ENCODE data around the gene CDAN1. TPM values are rescaled to one million over a fixed set of nuclear protein-coding genes. Genes with fewer than 3 reads are reported as not detected.

Gene CDAN1
- total RNA-seq, 4 donors from 2014 or later, result 11.1 to 16.4 (median 15.0) TPM

DNA sequence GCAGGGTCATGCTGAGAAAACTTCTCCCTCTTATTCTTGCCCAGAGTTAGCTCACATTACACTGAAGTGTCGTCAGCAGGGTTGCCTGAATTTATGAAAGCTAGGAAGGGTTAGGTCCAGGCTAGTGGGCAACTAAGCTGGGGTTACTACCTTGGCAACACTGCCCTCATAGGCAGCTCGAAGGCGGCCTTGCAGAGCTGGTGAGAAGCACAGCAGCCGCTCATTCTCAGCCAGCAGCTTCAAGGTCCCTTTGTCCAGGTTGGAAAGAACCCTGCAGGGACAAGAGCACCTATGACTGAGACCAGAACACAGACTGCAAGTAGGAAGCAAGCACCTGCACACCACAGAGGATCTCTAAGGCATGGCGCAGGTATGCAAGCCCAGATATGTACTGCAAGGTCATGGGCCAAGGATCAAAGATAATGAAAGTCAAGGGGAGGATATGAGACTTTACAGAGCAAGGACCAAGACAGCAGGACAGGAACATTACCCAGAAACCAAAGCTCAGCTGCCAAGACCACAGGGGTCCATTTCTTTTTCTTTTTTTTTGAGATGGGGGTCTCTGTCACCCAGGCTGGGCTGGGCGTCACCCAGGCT, 2.8 kb downstream of the CDAN1 start:
- WGBS, result 96% methylated on average over 6 of the region's 6 CpGs
- no peaks in the 10 kb centered on the region for H3K27me3 ChIP-seq
- peaks cover 59% of the 10 kb centered on the region for H3K36me3 ChIP-seq
- H3K4me1 ChIP-seq, result peaks cover 16% of the 10 kb centered on the region
- H3K9me3 ChIP-seq, result no peaks in the 10 kb centered on the region
- no peak overlapping the region for H3K27ac ChIP-seq
- DNase-seq (ENCODE audit: low spot score in 2 of 2), result no peak
- TF ChIP-seq POLR2A (IDR thresholded peaks at IDR 0.05) (no peak), POLR2AphosphoS5 (IDR thresholded peaks at IDR 0.05) (no peak), EP300 (IDR thresholded peaks at IDR 0.05) (no peak)
- TF ChIP-seq, protein P1, sequence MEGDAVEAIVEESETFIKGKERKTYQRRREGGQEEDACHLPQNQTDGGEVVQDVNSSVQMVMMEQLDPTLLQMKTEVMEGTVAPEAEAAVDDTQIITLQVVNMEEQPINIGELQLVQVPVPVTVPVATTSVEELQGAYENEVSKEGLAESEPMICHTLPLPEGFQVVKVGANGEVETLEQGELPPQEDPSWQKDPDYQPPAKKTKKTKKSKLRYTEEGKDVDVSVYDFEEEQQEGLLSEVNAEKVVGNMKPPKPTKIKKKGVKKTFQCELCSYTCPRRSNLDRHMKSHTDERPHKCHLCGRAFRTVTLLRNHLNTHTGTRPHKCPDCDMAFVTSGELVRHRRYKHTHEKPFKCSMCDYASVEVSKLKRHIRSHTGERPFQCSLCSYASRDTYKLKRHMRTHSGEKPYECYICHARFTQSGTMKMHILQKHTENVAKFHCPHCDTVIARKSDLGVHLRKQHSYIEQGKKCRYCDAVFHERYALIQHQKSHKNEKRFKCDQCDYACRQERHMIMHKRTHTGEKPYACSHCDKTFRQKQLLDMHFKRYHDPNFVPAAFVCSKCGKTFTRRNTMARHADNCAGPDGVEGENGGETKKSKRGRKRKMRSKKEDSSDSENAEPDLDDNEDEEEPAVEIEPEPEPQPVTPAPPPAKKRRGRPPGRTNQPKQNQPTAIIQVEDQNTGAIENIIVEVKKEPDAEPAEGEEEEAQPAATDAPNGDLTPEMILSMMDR (IDR thresholded peaks at IDR 0.05), result no peak
- no peak overlapping the region for H3K4me3 ChIP-seq

DNA sequence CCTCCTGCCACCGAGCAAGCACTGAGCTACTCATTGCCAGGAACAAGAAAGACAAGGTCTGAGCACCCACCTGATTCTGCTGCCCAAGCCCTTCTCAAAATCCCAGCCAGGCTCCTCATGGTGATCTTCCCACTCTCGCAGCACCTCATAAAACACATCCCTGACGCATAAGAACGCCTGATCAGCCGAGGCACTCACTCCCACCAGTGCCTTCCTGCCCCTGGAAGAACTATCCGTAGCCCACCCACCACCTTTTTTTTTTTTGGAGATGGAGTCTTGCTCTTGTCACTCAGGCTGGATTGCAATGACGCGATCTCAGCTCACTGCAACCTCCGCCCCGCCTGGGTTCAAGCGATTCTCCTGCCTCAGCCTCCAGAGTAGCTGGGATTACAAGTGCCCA, 3.9 kb downstream of the CDAN1 start:
- WGBS, result 93% methylated on average over 11 of the region's 11 CpGs
- H3K9me3 ChIP-seq, result no peaks in the 10 kb centered on the region
- no peaks in the 10 kb centered on the region for H3K27me3 ChIP-seq
- no peak for DNase-seq (ENCODE audit: low spot score in 2 of 2)
- H3K36me3 ChIP-seq, result peaks cover 71% of the 10 kb centered on the region
- H3K27ac ChIP-seq, result no peak overlapping the region
- H3K4me3 ChIP-seq, result no peak overlapping the region
- peaks cover 16% of the 10 kb centered on the region for H3K4me1 ChIP-seq
- TF ChIP-seq POLR2A (IDR thresholded peaks at IDR 0.05) (no peak), EP300 (IDR thresholded peaks at IDR 0.05) (no peak), POLR2AphosphoS5 (IDR thresholded peaks at IDR 0.05) (no peak)
- TF ChIP-seq, protein P1 (IDR thresholded peaks at IDR 0.05), result no peak

DNA sequence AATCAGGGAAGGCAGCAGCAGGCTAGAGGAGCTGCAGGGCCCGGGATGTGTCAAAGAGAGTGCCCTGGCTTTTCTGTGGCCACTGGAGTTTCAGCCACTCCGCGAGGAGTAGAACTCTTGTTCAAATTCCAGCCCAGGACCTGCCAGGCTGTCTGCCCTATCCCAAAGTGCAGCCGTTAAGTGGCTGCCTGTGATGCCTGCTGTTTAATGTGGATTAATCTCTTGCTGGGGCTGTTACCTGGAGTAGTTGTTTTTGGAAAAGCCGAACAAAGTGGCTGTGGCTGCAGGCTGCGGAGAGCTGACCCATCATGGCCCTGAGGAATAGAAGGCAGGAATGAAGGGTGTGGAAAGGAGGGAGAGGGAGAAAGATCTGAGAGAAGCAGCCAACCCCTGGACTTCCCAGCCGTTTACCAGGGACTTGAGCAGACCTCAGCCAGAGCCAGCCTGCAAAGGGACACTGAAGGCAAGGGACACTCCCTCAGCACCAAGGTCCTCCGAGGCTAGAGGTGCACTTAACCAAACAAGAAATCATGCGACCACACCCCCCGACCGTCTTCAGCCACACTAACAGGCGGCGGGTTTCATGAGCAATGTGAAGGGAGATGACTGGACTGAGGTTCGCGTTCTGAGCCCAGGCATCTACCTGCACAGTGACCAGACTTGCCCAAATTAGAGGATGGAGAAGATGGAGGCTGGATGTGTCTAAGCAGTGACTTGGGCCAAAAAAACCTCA, 4.7 kb downstream of the CDAN1 start:
- Histone ChIP-seq H3K27ac (no peak overlapping the region), H3K27me3 (no peaks in the 10 kb centered on the region), H3K4me1 (peaks cover 11% of the 10 kb centered on the region), H3K9me3 (no peaks in the 10 kb centered on the region), H3K36me3 (peaks cover 78% of the 10 kb centered on the region), H3K4me3 (no peak overlapping the region)
- no peak for TF ChIP-seq POLR2AphosphoS5 (IDR thresholded peaks at IDR 0.05)
- TF ChIP-seq, protein P1 (IDR thresholded peaks at IDR 0.05), result no peak
- TF ChIP-seq EP300 (IDR thresholded peaks at IDR 0.05), result no peak
- no peak for TF ChIP-seq POLR2A (IDR thresholded peaks at IDR 0.05)
- no peak for DNase-seq (ENCODE audit: low spot score in 2 of 2)
- 92% methylated on average over 14 of the region's 15 CpGs for WGBS

DNA sequence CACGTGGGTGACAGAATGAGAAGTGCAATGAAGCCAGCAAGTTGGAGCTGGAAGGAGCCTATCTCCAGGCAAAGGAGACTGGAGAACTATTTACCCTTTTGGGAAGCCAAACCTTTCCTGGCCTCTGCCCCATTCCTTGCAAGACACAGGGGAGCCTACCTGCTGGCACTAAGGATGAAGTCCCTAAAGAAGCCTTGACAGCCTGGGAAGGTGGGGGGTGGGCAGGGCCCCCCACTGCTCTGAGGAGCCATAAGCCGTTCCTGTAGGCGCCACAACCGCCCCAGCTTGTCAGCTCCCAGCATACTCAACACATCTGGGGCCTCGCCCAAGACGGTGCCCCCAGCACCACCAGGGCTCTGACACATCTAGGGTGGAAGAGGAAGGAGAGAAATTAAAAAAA, 5.5 kb downstream of the CDAN1 start:
- no peak overlapping the region for H3K4me3 ChIP-seq
- peaks cover 85% of the 10 kb centered on the region for H3K36me3 ChIP-seq
- TF ChIP-seq EP300 (IDR thresholded peaks at IDR 0.05) (no peak), POLR2AphosphoS5 (IDR thresholded peaks at IDR 0.05) (no peak), POLR2A (IDR thresholded peaks at IDR 0.05) (no peak)
- TF ChIP-seq, protein P1 (IDR thresholded peaks at IDR 0.05), result no peak
- DNase-seq (ENCODE audit: low spot score in 2 of 2), result no peak
- WGBS, result 74% methylated on average over 6 of the region's 6 CpGs
- H3K27ac ChIP-seq, result no peak overlapping the region
- peaks cover 10% of the 10 kb centered on the region for H3K4me1 ChIP-seq
- no peaks in the 10 kb centered on the region for H3K27me3 ChIP-seq
- no peaks in the 10 kb centered on the region for H3K9me3 ChIP-seq

DNA sequence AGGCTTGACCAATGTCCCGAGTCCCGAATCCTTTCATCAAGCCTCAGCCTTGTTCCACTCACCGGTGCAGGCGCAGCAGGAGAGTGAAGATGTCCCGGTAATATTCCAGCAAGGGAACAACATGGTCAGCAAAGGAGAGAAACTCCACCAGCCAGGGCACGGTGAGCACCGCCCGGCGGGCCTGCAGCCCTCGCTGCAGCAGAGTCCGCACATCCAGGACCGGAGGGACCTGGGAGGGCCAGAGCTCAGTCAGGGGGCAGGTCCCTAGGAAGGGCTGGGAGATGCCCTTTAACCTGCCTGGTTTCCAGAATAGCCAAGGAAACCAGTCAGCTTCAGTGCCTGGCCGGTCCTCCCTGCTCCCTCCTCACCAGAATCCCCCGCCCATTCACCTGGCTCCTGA, 6.4 kb downstream of the CDAN1 start:
- no peaks in the 10 kb centered on the region for H3K27me3 ChIP-seq
- peaks cover 2% of the 10 kb centered on the region for H3K4me1 ChIP-seq
- no peak overlapping the region for H3K4me3 ChIP-seq
- no peaks in the 10 kb centered on the region for H3K9me3 ChIP-seq
- no peak for DNase-seq (ENCODE audit: low spot score in 2 of 2)
- H3K36me3 ChIP-seq, result peaks cover 94% of the 10 kb centered on the region
- WGBS, result 93% methylated on average over 13 of the region's 14 CpGs
- TF ChIP-seq POLR2AphosphoS5 (IDR thresholded peaks at IDR 0.05) (no peak), POLR2A (IDR thresholded peaks at IDR 0.05) (no peak), EP300 (IDR thresholded peaks at IDR 0.05) (no peak)
- TF ChIP-seq, protein P1 (IDR thresholded peaks at IDR 0.05), result no peak
- H3K27ac ChIP-seq, result no peak overlapping the region

Data from suprapubic skin (tissue), 4 donors.